Measurements from ENCODE around the gene CEACAM19. TPM values are rescaled to one million over a fixed set of nuclear protein-coding genes. Genes with fewer than 3 reads are reported as not detected.

CEACAM19 gene
- total and polyA plus RNA-seq, 5 donors: 1.8 to 6.1 (median 2.5) TPM

DNA sequence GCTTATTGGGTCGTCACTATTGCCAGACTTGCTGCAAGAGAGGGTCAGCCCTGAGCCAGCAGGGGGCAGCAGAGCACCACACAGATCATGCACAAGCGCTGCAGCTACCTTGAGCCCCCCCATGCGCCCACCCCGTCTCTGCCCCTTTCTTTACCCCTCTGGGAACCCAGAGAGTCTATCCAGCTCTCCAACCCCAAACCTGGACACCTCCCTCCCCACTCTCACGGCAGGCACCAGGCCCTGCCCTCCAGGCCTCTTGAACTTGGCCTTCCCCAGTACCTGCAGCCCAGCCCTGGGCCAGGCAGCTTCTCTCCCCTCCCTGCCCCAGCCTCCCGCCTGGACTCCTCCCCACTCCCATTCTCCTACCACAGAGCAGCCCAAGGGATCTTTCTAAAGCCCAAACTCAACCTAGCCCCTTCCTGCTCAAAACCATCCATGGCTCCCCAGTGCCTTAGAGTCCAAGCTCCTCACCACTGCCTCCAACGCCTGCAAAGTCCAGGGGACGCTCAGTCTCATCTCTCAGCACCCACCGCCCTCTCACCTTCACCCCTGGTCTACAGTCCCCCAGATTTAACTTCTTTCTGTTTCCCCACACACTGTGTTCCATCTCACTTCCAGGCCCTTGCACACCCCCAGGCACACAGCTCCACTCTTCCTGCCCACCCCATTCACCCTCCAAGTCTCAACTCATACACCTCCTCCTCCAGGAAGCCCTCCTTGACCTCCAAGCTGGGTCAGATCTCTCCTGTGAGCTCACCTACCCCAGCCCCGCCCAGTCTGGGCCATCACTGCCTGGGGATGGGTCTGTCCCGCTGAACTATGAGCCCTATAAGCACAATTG, 18.2 kb downstream of the CEACAM19 start:
- Histone ChIP-seq H3K4me1 (ENCODE audit: control insufficient read depth, insufficient read depth, low read length) (peaks cover 2% of the 10 kb centered on the region), H3K9me3 (ENCODE audit: control insufficient read depth, low read length) (no peaks in the 10 kb centered on the region), H3K4me3 (ENCODE audit: low read length) (no peak overlapping the region), H3K27ac (ENCODE audit: low read length) (no peak overlapping the region), H3K27me3 (ENCODE audit: control insufficient read depth, insufficient read depth) (no peaks in the 10 kb centered on the region)
- intact Hi-C loops (cut with DNase I): loop anchor here in 1 of 4 donors (2.0 kb wide), 1 partner anchor 81 kb away; no protein-coding TSS in a partner anchor
- ATAC-seq (peak; percentile 33 to 66), DNase-seq (peak; percentile 78 to 92 (median 92))
- WGBS: 38% methylated on average over 11 of the region's 11 CpGs

DNA sequence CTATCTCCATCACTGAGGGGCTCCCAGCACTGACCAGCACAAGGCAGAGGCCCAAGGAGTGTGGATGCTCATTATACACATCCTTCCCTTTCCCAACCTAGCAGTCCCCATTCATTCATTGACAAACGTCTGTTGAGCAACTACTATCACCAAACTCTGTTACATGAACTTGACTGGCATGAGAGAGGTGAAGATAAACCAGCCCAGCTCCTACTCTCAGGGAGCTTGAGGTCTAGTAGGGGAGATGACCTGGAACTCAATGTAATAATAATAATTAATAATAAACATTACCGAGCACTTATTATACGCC, 18.8 kb downstream of the CEACAM19 start:
- intact Hi-C loops (cut with DNase I): no loop called here
- no peaks in the 10 kb centered on the region for H3K9me3 ChIP-seq (ENCODE audit: control insufficient read depth, low read length)
- no peak overlapping the region for H3K27ac ChIP-seq (ENCODE audit: low read length)
- WGBS: 91% methylated on average over 3 of the region's 3 CpGs
- DNase-seq: no peak
- peaks cover 2% of the 10 kb centered on the region for H3K4me1 ChIP-seq (ENCODE audit: control insufficient read depth, insufficient read depth, low read length)
- no peak overlapping the region for H3K4me3 ChIP-seq (ENCODE audit: low read length)
- H3K27me3 ChIP-seq (ENCODE audit: control insufficient read depth, insufficient read depth): no peaks in the 10 kb centered on the region
- no peak for ATAC-seq

DNA sequence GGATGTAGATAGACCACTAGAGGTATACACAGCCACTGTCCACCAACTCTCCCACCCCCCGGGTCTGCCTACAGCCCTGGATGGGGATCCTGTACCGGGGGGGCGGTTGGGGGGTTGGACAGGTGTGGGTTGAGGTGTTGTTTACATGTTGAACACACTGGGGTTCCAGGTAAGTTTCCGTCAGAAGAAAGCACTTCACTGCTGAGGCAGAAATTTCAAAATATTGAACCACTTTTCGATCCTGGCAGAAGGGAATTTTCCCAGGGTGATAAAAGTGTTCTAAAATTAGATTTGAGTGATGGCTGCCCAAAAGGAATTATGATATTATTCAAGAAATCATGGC, 21.1 kb downstream of the CEACAM19 start:
- intact Hi-C loops (cut with DNase I): no loop called here
- H3K27me3 ChIP-seq (ENCODE audit: control insufficient read depth, insufficient read depth): no peaks in the 10 kb centered on the region
- H3K4me3 ChIP-seq (ENCODE audit: low read length): no peak overlapping the region
- peaks cover 2% of the 10 kb centered on the region for H3K4me1 ChIP-seq (ENCODE audit: control insufficient read depth, insufficient read depth, low read length)
- ATAC-seq (no peak), DNase-seq (no peak)
- H3K27ac ChIP-seq (ENCODE audit: low read length): peak overlapping the region; percentile 39
- H3K9me3 ChIP-seq (ENCODE audit: control insufficient read depth, low read length): no peaks in the 10 kb centered on the region
- whole genome bisulfite sequencing: 46% methylated on average over 5 of the region's 5 CpGs

DNA sequence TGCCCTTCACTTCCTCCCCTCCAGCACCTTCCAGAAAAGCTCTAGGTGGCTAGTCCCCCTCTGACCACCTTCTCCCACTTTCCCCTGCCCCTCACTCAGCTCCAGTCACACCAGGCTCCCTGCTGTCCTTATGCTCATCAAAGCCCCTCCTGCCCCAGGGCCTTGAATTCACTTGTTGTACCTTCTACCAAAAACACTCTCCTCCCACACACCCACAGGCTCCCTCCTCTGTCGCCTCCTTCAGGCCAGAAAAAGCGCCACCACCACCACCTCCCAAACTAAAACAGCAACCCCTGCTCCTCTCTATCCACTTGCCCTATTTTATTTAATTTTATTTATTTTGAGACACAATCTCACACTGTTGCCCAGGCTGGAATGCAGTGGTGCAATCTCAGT, 22.9 kb downstream of the CEACAM19 start:
- 88% methylated on average over 2 of the region's 2 CpGs for WGBS
- Histone ChIP-seq H3K9me3 (ENCODE audit: control insufficient read depth, low read length) (no peaks in the 10 kb centered on the region), H3K27me3 (ENCODE audit: control insufficient read depth, insufficient read depth) (no peaks in the 10 kb centered on the region), H3K4me3 (ENCODE audit: low read length) (no peak overlapping the region), H3K27ac (ENCODE audit: low read length) (no peak overlapping the region), H3K4me1 (ENCODE audit: control insufficient read depth, insufficient read depth, low read length) (peaks cover 2% of the 10 kb centered on the region)
- no peak for ATAC-seq
- intact Hi-C loops (cut with DNase I): no loop called here
- DNase-seq: peak in 2 of 3 donors; percentile 14 to 30

DNA sequence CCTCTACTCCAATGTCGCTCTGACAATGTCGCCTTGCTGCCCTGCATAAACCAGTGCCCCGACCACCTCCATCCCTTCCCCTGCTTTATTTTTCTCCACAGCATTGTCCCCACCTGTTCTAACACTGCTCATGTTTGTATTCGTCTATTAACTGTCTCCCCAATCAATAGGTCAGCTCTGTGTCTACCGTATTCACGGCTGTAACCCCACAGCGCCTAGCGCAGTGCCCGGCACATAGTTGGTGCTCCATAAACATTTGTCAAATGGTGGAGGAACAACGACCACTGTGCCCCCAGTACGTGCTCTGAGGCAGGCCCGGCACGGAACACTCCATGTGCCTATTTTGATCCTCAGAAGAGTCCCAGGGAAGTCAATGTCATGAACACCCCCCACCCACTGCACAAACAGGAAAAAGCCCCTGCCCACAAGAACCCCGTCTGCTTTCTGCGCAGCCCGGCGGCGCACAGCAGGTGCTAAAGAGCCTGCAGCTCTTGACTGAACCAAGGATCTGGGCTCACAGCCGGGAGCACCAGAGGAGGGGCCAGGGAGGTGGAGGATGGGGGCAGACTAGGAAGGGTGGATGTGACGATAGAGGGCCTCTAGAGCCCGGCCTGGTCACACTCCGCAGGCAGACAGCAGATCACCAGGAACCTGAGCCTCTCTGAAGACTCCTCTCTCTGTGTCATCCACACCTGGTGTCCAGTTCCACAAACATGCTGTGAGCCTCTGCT, 25.8 kb downstream of the CEACAM19 start:
- ATAC-seq (peak in 1 of 2 donors; percentile 19), DNase-seq (peak in 2 of 3 donors; percentile 9 to 24)
- Histone ChIP-seq H3K4me1 (ENCODE audit: control insufficient read depth, insufficient read depth, low read length) (peaks cover 2% of the 10 kb centered on the region), H3K4me3 (ENCODE audit: low read length) (no peak overlapping the region), H3K27ac (ENCODE audit: low read length) (no peak overlapping the region), H3K27me3 (ENCODE audit: control insufficient read depth, insufficient read depth) (no peaks in the 10 kb centered on the region), H3K9me3 (ENCODE audit: control insufficient read depth, low read length) (no peaks in the 10 kb centered on the region)
- WGBS: 56% methylated on average over 22 of the region's 22 CpGs
- intact Hi-C loops (cut with DNase I): no loop called here

DNA sequence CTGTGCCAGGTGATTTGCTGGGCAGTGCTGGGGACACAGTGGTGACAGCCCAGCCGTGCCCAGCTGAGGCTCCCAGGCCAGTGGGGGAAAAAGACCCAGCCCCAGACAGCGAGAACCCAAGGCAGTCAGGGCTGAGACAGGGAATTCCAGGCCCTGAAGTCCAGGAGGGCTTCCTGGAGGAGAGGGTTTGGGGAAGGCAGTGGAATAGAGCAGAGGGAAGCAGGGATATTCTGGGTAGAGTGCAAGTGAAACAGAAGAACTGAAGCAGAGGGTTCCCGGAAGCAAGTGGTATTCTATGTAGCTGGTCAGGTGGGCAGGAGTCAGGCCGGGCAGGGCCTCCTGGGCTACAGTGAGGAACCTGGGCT, 26.4 kb downstream of the CEACAM19 start:
- Histone ChIP-seq H3K27me3 (ENCODE audit: control insufficient read depth, insufficient read depth) (no peaks in the 10 kb centered on the region), H3K4me1 (ENCODE audit: control insufficient read depth, insufficient read depth, low read length) (no peaks in the 10 kb centered on the region), H3K9me3 (ENCODE audit: control insufficient read depth, low read length) (no peaks in the 10 kb centered on the region), H3K4me3 (ENCODE audit: low read length) (no peak overlapping the region), H3K27ac (ENCODE audit: low read length) (no peak overlapping the region)
- whole genome bisulfite sequencing: 88% methylated on average over 4 of the region's 4 CpGs
- intact Hi-C loops (cut with DNase I): no loop called here
- DNase-seq (peak in 1 of 3 donors; percentile 22), ATAC-seq (no peak)

DNA sequence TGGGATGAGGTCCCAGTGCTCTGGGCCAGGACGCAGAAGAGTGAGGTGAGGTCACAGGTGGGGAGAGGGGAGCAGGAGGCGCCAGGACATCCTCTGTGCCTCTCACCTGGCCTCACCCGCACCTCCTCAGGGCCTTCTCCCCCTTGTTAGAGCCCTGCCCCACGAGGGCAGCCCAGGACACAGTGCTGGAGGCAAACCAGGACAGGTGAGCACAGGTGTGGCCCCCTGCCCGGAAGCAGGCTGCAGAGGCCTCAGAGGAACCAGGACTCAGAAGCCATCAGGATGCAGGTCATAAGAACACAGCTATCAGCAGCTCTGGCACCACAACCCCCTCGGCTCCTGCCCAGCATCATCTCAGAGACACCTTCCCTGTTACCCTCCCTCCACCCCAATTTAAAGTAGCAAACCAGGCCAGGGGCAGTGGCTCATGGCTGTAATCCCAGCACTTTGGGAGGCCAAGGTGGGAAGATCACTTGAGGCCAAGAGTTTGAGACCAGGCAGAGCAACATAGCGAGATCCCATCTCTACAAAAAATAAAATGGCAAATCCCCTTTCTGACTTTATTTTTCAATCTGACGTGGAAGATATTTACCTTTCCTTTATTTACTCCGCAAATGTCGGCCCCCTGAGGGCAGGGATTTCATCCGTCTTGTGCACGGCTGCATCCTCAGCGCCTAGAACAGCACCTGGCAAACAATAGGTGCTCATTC, 27.4 kb downstream of the CEACAM19 start, which contains the start of gene CEACAM16:
TSS of gene CEACAM16 (plus strand) at position 660 of the 710 bp plus-strand sequence. CDS start 2,306 bp downstream, outside the sequence.
- Histone ChIP-seq H3K4me1 (ENCODE audit: control insufficient read depth, insufficient read depth, low read length) (no peaks in the 10 kb centered on the region), H3K27me3 (ENCODE audit: control insufficient read depth, insufficient read depth) (no peaks in the 10 kb centered on the region), H3K27ac (ENCODE audit: low read length) (no peak within 1 kb of the TSS), H3K4me3 (ENCODE audit: low read length) (no peak within 1 kb of the TSS), H3K9me3 (ENCODE audit: control insufficient read depth, low read length) (no peaks in the 10 kb centered on the region)
- ATAC-seq (no peak), DNase-seq (peak in 1 of 3 donors; percentile 20)
- intact Hi-C loops (cut with DNase I): no loop called here
- 83% methylated on average over 13 of the region's 13 CpGs for WGBS

DNA sequence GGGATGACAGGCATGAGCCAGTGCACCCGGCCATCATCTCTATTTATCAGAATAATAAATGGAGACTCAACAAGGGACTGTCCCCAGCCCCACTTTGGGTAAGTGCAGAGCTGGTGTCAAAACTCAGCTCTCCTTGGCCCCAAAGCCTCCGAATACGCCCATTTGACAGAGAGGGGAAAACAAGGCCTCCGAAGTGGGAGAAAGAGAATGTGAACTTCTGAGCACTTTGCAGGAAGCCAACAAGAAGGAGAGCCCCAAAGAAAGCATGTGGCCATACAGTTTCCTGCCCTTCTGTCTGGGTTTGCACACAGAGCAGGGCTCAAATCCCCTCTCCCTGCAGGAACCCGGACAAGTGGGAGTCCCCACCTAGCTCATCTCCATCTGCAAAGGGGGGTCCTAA, 29.3 kb downstream of the CEACAM19 start:
- Histone ChIP-seq H3K27me3 (ENCODE audit: control insufficient read depth, insufficient read depth) (no peaks in the 10 kb centered on the region), H3K4me1 (ENCODE audit: control insufficient read depth, insufficient read depth, low read length) (no peaks in the 10 kb centered on the region), H3K27ac (ENCODE audit: low read length) (no peak overlapping the region), H3K4me3 (ENCODE audit: low read length) (no peak overlapping the region), H3K9me3 (ENCODE audit: control insufficient read depth, low read length) (no peaks in the 10 kb centered on the region)
- WGBS: 92% methylated on average over 5 of the region's 5 CpGs
- DNase-seq (peak in 1 of 3 donors; percentile 8), ATAC-seq (no peak)
- intact Hi-C loops (cut with DNase I): no loop called here

DNA sequence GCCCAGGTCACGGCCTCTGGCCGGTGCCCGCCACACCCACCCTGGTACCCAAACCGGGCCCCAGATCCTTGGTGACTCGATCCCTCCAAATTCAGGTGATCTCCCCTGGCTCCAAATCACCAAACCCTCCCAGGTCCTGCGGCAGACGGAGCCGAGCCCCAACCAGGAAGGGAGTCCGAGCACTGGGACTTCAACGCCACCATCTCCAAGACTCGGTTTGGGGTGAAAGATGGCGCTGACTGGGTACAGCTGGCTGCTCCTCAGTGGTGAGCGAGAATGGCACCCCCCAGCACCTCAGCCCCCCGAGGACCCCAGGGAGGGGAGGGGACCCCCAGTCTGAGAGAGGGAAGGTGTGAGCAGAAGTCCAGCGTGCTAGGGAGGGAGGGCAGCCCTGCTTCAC, 29.9 kb downstream of the CEACAM19 start:
- intact Hi-C loops (cut with DNase I): no loop called here
- H3K4me3 ChIP-seq (ENCODE audit: low read length): no peak overlapping the region
- 88% methylated on average over 15 of the region's 15 CpGs for WGBS
- H3K9me3 ChIP-seq (ENCODE audit: control insufficient read depth, low read length): no peaks in the 10 kb centered on the region
- DNase-seq (peak in 2 of 3 donors; percentile 23 to 29), ATAC-seq (no peak)
- no peaks in the 10 kb centered on the region for H3K4me1 ChIP-seq (ENCODE audit: control insufficient read depth, insufficient read depth, low read length)
- no peaks in the 10 kb centered on the region for H3K27me3 ChIP-seq (ENCODE audit: control insufficient read depth, insufficient read depth)
- no peak overlapping the region for H3K27ac ChIP-seq (ENCODE audit: low read length)

DNA sequence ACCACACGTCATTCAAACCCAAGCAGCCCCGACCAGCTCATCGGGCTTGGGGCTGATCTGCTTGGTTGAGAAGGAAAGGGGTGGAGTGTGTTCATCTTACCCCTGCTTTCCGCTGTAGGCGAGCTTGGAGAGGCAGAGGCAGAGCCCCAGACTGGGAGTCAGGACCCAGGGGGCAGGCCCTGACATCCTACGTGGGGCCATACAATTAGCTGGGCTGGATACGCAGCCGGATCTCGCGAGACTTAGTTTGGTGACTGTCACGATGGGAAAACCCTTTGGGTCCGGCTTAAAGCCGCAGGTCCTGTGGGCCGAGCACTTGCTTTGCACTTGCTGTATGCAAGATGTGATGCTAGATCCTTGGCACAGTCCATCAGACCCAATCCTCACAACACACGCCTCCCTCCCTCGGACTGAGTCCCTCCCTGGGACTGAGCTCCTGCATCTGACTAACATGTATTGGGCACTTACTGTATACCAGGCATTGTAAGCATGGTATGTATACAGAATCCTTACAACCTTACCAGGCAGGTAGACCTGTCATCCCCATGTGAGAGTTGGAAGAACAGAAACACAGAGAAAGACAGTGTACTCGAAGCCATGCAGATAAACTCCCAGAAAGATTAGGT, 31.4 kb downstream of the CEACAM19 start:
- 85% methylated on average over 17 of the region's 17 CpGs for WGBS
- ATAC-seq: no peak

More for the DNA sequence above, 31.4 kb downstream of the CEACAM19 start:
- intact Hi-C loops (cut with DNase I): no loop called here
- Histone ChIP-seq H3K4me3 (ENCODE audit: low read length) (no peak overlapping the region), H3K4me1 (ENCODE audit: control insufficient read depth, insufficient read depth, low read length) (no peaks in the 10 kb centered on the region), H3K27me3 (ENCODE audit: control insufficient read depth, insufficient read depth) (no peaks in the 10 kb centered on the region), H3K9me3 (ENCODE audit: control insufficient read depth, low read length) (no peaks in the 10 kb centered on the region), H3K27ac (ENCODE audit: low read length) (no peak overlapping the region)
- DNase-seq: peak in 2 of 3 donors; percentile 35 to 36
